HG02759 (cell line): ENCODE results near the gene ANTKMT.

ENCODE experiments used
- ATAC-seq: cut with Tn5 transposase; IDR thresholded peaks from one replicate; pipeline ENCODE4 v1.9.1; 2021; ENCODE audit warnings: mild to moderate bottlenecking, moderate library complexity; ENCODE audit not compliant: unreplicated experiment

ANTKMT gene

DNA sequence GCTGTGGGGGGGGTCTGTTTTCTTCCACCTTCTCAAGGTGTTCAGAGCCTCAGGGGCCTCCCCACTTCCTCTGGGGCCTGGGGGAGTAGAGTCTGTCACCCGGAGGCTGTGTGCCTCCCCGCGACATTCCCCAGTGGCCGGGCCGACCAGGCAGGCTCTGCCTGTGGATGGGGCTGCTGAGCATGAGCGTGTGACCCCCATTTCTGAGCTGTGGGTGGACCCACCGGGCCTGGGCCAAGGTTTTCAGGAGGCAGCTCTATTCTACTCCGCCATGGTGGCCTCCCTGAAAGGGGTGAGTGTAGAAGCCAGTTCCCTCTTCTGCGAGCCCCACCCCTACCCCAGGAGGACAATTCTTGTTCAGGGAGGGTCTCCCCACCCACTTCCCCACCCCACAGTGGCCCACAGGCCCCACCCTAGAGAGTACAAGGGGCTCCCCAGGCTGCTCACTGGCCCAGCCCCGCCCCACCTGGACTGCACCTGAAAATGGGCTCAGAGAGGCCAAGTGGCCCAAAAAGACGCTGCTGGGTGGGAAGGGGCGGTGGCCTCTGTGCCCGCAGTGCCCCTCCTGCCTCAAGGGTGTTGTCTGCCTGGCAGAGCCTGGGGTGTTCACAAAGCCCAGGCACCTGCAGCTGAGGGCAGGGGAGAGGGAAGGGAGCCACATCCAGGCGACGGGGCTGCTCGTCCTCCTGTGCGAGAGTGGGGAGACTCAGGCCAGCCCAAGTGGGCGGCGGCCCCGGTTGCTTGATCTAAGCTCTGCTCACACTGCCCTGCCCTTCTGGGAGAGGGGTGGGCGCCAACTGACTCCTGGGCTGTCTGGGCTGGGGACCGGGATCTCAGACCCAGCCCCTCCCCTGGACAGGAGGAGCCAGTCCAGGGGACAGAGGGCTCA is 40.9 kb downstream of the ANTKMT start:
- ATAC-seq = no peak

GRCh38 chr16:762595-763268 is 41.8 kb downstream of the ANTKMT start:
- ATAC-seq = no peak

DNA sequence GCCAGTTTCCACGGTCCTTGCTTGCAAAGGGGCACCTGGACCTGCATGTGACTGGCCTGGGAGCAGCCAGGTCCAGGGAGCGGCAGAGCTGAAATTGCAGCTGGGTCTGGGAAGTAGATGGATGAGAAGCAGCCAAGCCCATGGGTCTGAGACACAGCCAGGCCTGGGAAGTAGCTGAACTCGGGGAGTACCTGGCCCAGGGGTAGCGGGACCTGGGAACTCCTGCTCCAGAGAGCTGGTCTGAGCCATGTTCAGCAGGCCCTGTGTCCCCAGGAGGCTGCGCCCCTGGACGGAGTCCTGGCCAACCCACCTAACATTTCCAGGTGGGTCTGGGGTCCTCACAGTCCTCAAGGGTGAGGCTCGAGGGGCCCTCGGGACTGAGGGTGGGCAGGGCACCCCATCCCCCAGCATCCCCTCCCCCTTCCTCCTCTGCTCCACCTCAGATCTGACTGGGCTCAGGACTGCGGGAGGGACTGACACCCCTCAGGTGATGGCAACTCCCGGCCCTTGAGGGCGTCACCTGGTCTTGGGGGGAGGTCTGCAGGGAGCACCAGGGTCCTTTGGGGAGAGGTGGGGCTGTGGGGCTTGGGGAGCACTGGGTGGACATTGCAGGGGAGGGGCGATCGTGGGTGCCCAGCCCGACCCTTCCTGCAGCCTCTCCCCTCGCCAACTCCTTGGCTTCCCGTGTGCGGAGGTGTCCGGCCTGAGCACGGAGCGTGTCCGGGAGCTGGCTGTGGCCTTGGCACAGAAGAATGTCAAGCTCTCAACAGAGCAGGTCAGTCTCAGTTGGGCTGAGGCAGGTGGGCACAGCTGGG is 42.6 kb downstream of the ANTKMT start:
- ATAC-seq = no peak

GRCh38 chr16:764184-764750 is 43.3 kb downstream of the ANTKMT start:
- ATAC-seq = no peak

DNA sequence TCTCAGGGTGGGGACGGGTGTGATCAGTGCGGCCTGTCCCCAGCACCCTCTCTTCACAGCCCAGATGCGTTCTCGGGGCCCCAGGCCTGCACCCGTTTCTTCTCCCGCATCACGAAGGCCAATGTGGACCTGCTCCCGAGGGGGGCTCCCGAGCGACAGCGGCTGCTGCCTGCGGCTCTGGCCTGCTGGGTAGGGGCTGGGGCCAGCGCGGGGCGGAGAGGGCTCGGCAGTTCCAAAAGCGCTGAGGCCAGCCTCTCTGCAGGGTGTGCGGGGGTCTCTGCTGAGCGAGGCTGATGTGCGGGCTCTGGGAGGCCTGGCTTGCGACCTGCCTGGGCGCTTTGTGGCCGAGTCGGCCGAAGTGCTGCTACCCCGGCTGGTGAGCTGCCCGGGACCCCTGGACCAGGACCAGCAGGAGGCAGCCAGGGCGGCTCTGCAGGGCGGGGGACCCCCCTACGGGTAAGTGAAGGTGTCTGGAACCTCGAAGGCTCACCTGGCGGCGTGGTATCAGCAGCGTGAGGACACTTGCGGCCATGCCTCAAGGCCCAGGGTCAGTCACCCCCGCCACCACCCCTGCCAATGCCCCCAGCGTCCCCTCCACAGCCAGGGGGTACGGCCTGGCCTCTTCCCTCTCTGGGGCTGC is 44.0 kb downstream of the ANTKMT start:
- no peak for ATAC-seq

DNA sequence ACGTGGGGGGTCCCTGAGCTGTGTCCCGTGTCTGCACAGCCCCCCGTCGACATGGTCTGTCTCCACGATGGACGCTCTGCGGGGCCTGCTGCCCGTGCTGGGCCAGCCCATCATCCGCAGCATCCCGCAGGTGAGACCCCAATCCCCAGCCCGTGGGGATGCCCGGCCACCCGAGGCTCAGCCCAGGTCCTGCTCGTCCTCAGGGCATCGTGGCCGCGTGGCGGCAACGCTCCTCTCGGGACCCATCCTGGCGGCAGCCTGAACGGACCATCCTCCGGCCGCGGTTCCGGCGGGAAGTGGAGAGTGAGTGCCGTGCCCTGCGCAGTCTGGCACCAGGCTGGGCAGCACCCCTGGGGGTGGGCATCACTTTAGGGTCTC is 44.5 kb downstream of the ANTKMT start:
- no peak for ATAC-seq

DNA sequence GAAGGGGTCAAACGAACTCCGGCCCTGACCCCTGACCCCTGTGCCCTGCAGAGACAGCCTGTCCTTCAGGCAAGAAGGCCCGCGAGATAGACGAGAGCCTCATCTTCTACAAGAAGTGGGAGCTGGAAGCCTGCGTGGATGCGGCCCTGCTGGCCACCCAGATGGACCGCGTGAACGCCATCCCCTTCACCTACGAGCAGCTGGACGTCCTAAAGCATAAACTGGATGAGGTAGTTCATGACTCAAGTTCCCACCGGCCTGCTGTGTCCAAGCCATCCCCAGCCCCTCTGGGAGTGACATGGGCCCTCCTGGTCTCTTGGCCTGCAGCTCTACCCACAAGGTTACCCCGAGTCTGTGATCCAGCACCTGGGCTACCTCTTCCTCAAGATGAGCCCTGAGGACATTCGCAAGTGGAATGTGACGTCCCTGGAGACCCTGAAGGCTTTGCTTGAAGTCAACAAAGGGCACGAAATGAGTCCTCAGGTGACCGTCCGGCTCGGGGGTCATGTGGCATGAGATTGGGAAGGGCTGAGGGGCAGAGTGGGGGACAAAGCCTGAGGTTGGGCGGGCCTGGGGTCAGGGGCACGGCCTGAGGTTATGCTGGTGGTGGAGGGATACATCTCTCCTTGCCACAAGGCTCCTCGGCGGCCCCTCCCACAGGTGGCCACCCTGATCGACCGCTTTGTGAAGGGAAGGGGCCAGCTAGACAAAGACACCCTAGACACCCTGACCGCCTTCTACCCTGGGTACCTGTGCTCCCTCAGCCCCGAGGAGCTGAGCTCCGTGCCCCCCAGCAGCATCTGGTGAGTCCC is 45.3 kb downstream of the ANTKMT start:
- ATAC-seq = no peak

DNA sequence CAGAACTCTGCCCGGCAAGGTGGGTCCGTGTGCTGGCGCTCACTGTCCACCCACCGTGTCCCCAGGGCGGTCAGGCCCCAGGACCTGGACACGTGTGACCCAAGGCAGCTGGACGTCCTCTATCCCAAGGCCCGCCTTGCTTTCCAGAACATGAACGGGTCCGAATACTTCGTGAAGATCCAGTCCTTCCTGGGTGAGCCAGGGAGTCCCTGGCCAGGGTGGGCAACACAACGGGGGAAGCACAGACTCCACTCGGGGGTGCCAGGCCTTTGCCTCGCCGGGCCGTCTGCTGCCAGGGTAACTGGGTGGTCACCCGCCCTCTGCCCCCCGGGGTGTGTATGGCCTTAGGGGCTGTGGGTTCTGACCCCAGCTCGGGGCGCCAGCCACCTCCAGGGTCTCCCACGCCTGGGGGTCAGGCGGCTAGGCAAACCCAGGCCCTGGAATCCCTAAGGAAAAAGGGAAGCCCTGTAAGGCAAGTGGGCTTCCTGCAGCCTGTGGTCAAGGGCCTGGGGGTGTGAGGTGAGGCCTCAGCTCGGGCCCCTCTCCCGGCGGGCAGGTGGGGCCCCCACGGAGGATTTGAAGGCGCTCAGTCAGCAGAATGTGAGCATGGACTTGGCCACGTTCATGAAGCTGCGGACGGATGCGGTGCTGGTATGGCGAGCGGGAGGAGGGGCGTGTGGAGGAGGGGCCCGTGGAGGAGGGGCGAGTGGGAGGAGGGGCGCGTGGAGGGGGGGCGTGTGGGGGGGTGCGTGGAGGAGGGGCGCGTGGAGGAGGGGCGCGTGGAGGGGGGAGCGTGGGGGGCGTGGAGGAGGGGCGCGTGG is 46.1 kb downstream of the ANTKMT start:
- no peak for ATAC-seq

DNA sequence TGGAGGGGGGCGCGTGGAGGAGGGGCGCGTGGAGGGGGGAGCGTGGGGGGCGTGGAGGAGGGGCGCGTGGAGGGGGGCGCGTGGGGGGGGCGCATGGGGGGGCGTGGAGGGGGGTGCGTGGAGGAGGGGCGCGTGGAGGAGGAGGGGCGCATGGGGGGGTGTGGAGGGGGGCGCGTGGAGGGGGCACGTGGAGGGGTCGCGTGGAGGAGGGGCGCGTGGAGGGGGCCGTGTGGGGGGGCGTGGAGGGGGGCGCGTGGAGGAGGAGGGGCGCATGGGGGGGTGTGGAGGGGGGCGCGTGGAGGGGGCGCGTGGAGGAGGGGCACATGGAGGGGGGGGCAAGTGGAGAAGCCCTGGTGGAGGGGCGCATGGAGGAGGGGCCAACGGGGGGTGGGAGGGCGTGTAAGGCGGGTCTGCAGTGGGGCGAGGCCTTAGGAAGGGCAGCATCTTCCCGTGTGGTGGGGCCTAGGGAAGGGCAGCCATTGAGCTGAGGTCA is 46.8 kb downstream of the ANTKMT start:
- no peak for ATAC-seq

DNA sequence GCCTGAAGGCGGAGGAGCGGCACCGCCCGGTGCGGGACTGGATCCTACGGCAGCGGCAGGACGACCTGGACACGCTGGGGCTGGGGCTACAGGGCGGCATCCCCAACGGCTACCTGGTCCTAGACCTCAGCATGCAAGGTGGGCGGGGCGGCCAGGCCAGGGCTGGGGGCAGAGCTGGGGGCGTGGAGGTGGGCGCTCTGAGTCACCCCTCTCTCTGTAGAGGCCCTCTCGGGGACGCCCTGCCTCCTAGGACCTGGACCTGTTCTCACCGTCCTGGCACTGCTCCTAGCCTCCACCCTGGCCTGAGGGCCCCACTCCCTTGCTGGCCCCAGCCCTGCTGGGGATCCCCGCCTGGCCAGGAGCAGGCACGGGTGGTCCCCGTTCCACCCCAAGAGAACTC is 47.5 kb downstream of the ANTKMT start:
- no peak for ATAC-seq

GRCh38 chr16:769184-769784 is 48.3 kb downstream of the ANTKMT start:
- ATAC-seq = no peak

DNA sequence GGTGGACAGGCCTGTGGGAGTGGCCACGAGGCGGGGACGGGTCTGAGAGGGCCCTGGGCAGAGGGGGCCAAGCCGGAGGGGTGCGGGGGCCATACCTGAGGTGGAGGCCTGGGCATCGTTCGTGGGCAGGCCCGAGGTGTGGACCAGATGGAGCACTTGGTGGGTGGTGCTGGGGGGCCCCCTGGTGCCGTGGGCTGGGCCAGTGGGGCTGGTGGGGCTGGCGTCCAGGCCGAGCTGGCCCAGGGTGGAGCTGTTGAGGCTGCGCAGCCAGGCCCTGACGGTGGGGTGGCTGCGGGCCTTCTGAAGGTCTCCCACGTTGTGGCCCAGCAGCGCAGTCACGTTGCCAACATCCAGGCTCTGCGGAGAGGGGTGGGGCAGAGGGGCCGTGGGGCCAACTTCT is 49.0 kb downstream of the ANTKMT start:
- ATAC-seq = no peak

DNA sequence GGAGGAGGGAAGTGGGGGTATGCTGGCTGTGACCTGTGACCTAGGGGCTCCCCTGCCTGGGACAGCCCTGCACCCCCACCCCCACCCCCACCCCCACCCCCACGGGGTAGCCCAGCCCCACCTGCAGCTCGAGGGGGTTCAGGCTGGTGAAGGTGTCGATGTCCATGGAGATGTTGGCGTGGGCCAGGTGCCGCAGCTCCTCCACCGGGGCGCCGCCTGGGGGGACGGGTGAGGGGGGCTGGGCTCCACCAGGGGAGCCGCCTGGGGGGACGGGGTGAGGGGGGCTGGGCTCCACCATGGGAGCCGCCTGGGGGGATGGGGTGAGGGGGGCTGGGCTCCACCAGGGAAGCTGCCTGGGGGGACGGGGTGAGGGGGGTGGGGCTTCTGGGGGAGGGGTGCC is 49.5 kb downstream of the ANTKMT start:
- no peak for ATAC-seq
